Measurements from ENCODE around the gene TGFB2. TPM values are rescaled to one million over a fixed set of nuclear protein-coding genes. Genes with fewer than 3 reads are reported as not detected.

The TGFB2 gene
- total RNA-seq, 1 experiment from 2014 or later: not detected

GRCh38 chr1:218467101-218468072, 122.3 kb downstream of the TGFB2 start:
- Histone ChIP-seq H3K27me3 (ENCODE audit: insufficient read depth, low read length) (no peaks in the 10 kb centered on the region), H2BK5ac (ENCODE audit: insufficient read length, low read length) (no peak overlapping the region), H3K56ac (ENCODE audit: insufficient read length, low read depth, low read length) (no peak overlapping the region), H4K5ac (ENCODE audit: insufficient read length, low read depth, low read length) (no peak overlapping the region), H3K14ac (ENCODE audit: insufficient read depth, low read length) (no peak overlapping the region), H3K4me2 (ENCODE audit: insufficient read depth, insufficient read length, low read length) (no peak overlapping the region), H3K23ac (ENCODE audit: insufficient read length, low read depth, low read length) (no peak overlapping the region), H3K79me2 (ENCODE audit: insufficient read depth, low read length) (no peaks in the 10 kb centered on the region), H4K20me1 (ENCODE audit: control insufficient read depth, insufficient read depth, insufficient read length) (no peaks in the 10 kb centered on the region), H4K91ac (ENCODE audit: insufficient read length, low read depth, low read length) (no peak overlapping the region), H3T11ph (ENCODE audit: low read length) (no peak overlapping the region), H2AFZ (ENCODE audit: low read length) (no peak overlapping the region), H3K4ac (ENCODE audit: low read depth, low read length) (no peak overlapping the region), H2BK20ac (ENCODE audit: low read depth, low read length, poor library complexity, severe bottlenecking) (no peak overlapping the region), H2AK5ac (ENCODE audit: insufficient read length, low read length) (no peak overlapping the region), H3K79me1 (ENCODE audit: insufficient read depth, low read depth, low read length, poor library complexity, severe bottlenecking) (no peaks in the 10 kb centered on the region), H3K18ac (ENCODE audit: insufficient read length, low read depth, low read length) (no peak overlapping the region), H4K8ac (replicated peaks; ENCODE audit: insufficient read length, low read depth, low read length) (no peak overlapping the region), H3K9me3 (ENCODE audit: control insufficient read depth, low read depth, low read length) (no peaks in the 10 kb centered on the region), H2BK120ac (ENCODE audit: low read depth, low read length, poor library complexity, severe bottlenecking) (no peak overlapping the region), H3K4me1 (ENCODE audit: insufficient read depth, low read length) (no peaks in the 10 kb centered on the region), H2BK15ac (ENCODE audit: low read depth, low read length) (no peak overlapping the region), H3K9ac (ENCODE audit: extremely low read depth, insufficient read length, low read length) (no peak overlapping the region), H3K23me2 (ENCODE audit: insufficient read length, low read depth, low read length, poor library complexity, severe bottlenecking) (no peaks in the 10 kb centered on the region), H2BK12ac (ENCODE audit: insufficient read length, low read depth, low read length) (no peak overlapping the region), H3K27ac (ENCODE audit: insufficient read length, low read depth, low read length) (no peak overlapping the region)
- TF ChIP-seq CTCF (conservative IDR thresholded peaks at IDR 0.05): no peak
- DNase-seq: no peak
- WGBS (ENCODE audit: extremely low coverage, insufficient read length, low lambda C conversion rate): no CpG with 5 or more reads among the region's 8 CpGs
- Mint-ChIP-seq H3K9me3 (no peaks in the 10 kb centered on the region; a peak in 1 of 5 replicates), H3K36me3 (ENCODE audit: insufficient read depth in 1 of 3, low read depth in 3 of 3) (no peaks in the 10 kb centered on the region), H3K4me3 (no peak overlapping the region), H3K27me3 (ENCODE audit: low read depth) (no peaks in the 10 kb centered on the region), H3K4me1 (peaks cover 1% of the 10 kb centered on the region in 2 experiments; a peak in 3 of 4 replicates), H3K27ac (no peak overlapping the region)
